Measurements from ENCODE around the gene ABCD4. TPM values are rescaled to one million over a fixed set of nuclear protein-coding genes. Genes with fewer than 3 reads are reported as not detected.

Gene ABCD4
- total and polyA plus RNA-seq, 2 experiments from 2014 or later = 60.5 to 73.1 TPM

GRCh38 chr14:74302152-74302628, 544 bp downstream of the ABCD4 start:
- peaks cover 21% of the 10 kb centered on the region for H4K20me1 ChIP-seq (replicated peaks; ENCODE audit: insufficient read depth)
- H3K4me2 ChIP-seq = peak overlapping the region; percentile 81
- TF ChIP-seq ZNF462 (CRISPR knock-in tag; IDR thresholded peaks at IDR 0.05) (no peak), STAT1 (IDR thresholded peaks at IDR 0.05; ENCODE audit: unreplicated experiment) (no peak), CREB1 (CRISPR knock-in tag; IDR thresholded peaks at IDR 0.05; ENCODE audit: low read depth) (no peak), CTCF (conservative IDR thresholded peaks at IDR 0.05; ENCODE audit: low read depth in 2 of 2) (peak; percentile 15 to 64; a peak in 3 of 4 replicates), ETS1 (IDR thresholded peaks at IDR 0.05) (no peak)
- H3F3A ChIP-seq (replicated peaks; ENCODE audit: low read depth) = no peaks in the 10 kb centered on the region; the same call in 1 of the 2 replicates
- peak overlapping the region; percentile 95 for H3K4me3 Mint-ChIP-seq
- ATAC-seq (peak; percentile 57), DNase-seq (ENCODE audit: low spot score) (peak; percentile 64)
- no peaks in the 10 kb centered on the region for H3K9me2 ChIP-seq (ENCODE audit: insufficient read depth)
- peak overlapping the region; percentile 94 for H3K27ac Mint-ChIP-seq
- H3K4me1 Mint-ChIP-seq = peaks cover 14% of the 10 kb centered on the region; the same call in 2 of the 3 replicates
- peaks cover 45% of the 10 kb centered on the region for H3K79me2 ChIP-seq (replicated peaks; ENCODE audit: insufficient read depth)
- H2AFZ ChIP-seq = no peak overlapping the region; the same call in 1 of the 2 replicates
- peaks cover 27% of the 10 kb centered on the region for H3K36me3 Mint-ChIP-seq (ENCODE audit: low read depth)
- no peaks in the 10 kb centered on the region for H3K9me3 Mint-ChIP-seq
- no peaks in the 10 kb centered on the region for H3K4me1 ChIP-seq (ENCODE audit: insufficient read depth)
- peak overlapping the region; percentile 64 for H3K27ac ChIP-seq (ENCODE audit: low read depth)
- peaks cover 8% of the 10 kb centered on the region for H3K27me3 Mint-ChIP-seq (ENCODE audit: insufficient read depth, low read depth, poor library complexity)
- H3K36me3 ChIP-seq (ENCODE audit: insufficient read depth) = peaks cover 15% of the 10 kb centered on the region
- peak overlapping the region; percentile 78 for H3K4me3 ChIP-seq
- H3K27me3 ChIP-seq (ENCODE audit: insufficient read depth) = no peaks in the 10 kb centered on the region
